Panc1 (cell line): Measurements from ENCODE around the gene KNCN. TPM values are rescaled to one million over a fixed set of nuclear protein-coding genes. Genes with fewer than 3 reads are reported as not detected.

Experiments used
- ATAC-seq: fragments of 200-7000 bp; cut with Tn5 transposase; 2 replicates; pipeline ENCODE4 v1.9.1; 2020; ENCODE audit warnings: mild to moderate bottlenecking, moderate library complexity
- BruUV-seq: library from RNA; stranded (reverse); fragments of 400-500 nt; replicated peaks from 2 replicates; lab custom pipeline; 2021; lab: Mats Ljungman, UMichigan
- CTCF ChIA-PET: fragments of 300-600 bp; sonication (Branson Sonifier 250); formaldehyde crosslinking; loops from one replicate; lab custom pipeline; 2022; ENCODE audit warnings: antibody characterized with exemption; lab: Charles Lee
- POLR2A ChIA-PET: fragments of 300-600 bp; sonication (Branson Sonifier 250); formaldehyde crosslinking; loops from one replicate; lab custom pipeline; 2022; ENCODE audit warnings: antibody characterized with exemption; lab: Charles Lee
- DNase-seq: peaks from one replicate; pipeline ENCODE4 v3.0.0-alpha.2; 2010; ENCODE audit warnings: low read depth, low spot score
- H3K27ac ChIP-seq: 2 replicates; pipeline ENCODE4 v1.5.1; 2011; ENCODE audit warnings: mild to moderate bottlenecking, low read length, inconsistent platforms
- H3K27me3 ChIP-seq: fragments of 200-500 bp; sonication (Bioruptor generic); 2 replicates; pipeline ENCODE4 v1.6.0; 2014; ENCODE audit warnings: low read length, inconsistent platforms; ENCODE audit not compliant: control insufficient read depth, insufficient read depth
- H3K36me3 ChIP-seq: fragments of 200-500 bp; sonication (Bioruptor generic); 2 replicates; pipeline ENCODE4 v1.5.1; 2014; ENCODE audit warnings: inconsistent platforms, mild to moderate bottlenecking, low read length, moderate library complexity; ENCODE audit not compliant: control insufficient read depth, insufficient read depth
- H3K4me1 ChIP-seq: 2 replicates; pipeline ENCODE4 v1.5.1; 2011; ENCODE audit warnings: inconsistent platforms, mild to moderate bottlenecking, low read length, moderate library complexity; ENCODE audit not compliant: control insufficient read depth, insufficient read depth
- H3K4me3 ChIP-seq, 2 experiments: 2 replicates each; pipeline ENCODE4 v1.5.1; 2011 to 2012; ENCODE audit warnings: low read depth in 2 of 2, low read length in 2 of 2, mild to moderate bottlenecking in 2 of 2, inconsistent platforms in 1 of 2, moderate library complexity in 1 of 2
- H3K9me3 ChIP-seq: fragments of 200-500 bp; sonication (Bioruptor generic); 2 replicates; pipeline ENCODE4 v1.5.1; 2014; ENCODE audit warnings: low read depth, mild to moderate bottlenecking, inconsistent platforms, low read length, moderate library complexity; ENCODE audit not compliant: control insufficient read depth, insufficient read depth
- POLR2AphosphoS5 ChIP-seq: IDR thresholded peaks from 2 replicates; pipeline ENCODE4 v1.6.1; 2012; ENCODE audit warnings: mild to moderate bottlenecking, low read depth, low read length, moderate library complexity
- SIN3A ChIP-seq: IDR thresholded peaks from 2 replicates; pipeline ENCODE4 v1.6.1; 2012; ENCODE audit warnings: low read depth, mild to moderate bottlenecking, low read length, moderate library complexity, borderline replicate concordance; ENCODE audit not compliant: insufficient read depth
- TCF7L2 ChIP-seq: IDR thresholded peaks from 2 replicates; pipeline ENCODE4 v1.6.1; 2011; ENCODE audit warnings: mild to moderate bottlenecking, low read depth, low read length, inconsistent platforms
- in situ Hi-C: cut with HindIII; loops from 2 replicates; pipeline ENCODE4 v1.10.0; 2016; ENCODE audit warnings: low sequenced_read_pairs, low pct_unique_long_range_greater_than_20kb
- intact Hi-C: fragments of 100-400 bp; cut with micrococcal nuclease; formaldehyde crosslinking; loops from one replicate; pipeline ENCODE4 v1.10.0; 2022; ENCODE audit not compliant: unreplicated experiment
- total RNA-seq: library from RNA; stranded (reverse); gene quantifications from one replicate; pipeline ENCODE4 v1.2.1, GENCODE V29; 2021; ENCODE audit not compliant: unreplicated experiment
- TF ChIP-seq, protein P1 (sequence below), 2 experiments: IDR thresholded peaks; 2 replicates each; pipeline ENCODE4 v1.6.1; 2011 to 2012; ENCODE audit warnings: low read depth in 2 of 2, control low read depth in 1 of 2, low read length in 1 of 2, mild to moderate bottlenecking in 1 of 2, moderate library complexity in 1 of 2; ENCODE audit not compliant: insufficient read depth in 1 of 2
- TF ChIP-seq, protein P2 (sequence below): fragments of 450-650 bp; IDR thresholded peaks from 2 replicates; pipeline ENCODE4 v1.5.1; 2017; ENCODE audit warnings: mild to moderate bottlenecking

The KNCN gene
- total RNA-seq, 1 experiment from 2014 or later, result not detected

DNA sequence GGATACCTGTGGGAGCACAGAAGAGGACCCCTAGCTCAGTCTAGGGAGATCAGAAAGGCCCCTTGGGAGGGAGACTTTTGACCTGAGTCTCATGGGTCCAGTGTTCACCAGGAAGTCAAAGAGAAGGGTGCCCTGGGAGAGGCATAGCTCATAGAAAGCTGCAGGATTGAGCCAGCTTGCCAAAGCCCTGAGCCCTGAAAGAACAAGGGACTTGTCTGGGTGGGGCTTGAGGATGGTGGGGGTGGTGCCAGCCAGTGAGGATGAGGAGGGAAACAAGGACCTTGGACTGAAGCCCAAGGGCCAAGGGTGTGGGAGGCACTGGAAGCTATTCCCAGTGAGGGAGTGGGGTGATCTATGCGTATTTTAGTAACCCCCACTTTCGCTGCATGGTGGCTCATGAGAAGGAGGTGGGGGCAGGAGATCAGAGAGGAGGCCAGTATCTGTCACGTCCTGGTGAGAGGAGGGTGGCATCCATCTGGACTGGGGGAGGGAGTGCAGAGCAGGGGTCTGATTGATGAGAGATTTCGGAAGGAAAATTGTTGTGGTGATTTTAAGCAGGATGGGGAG, 33.4 kb downstream of the KNCN start:
- no peak overlapping the region for H3K4me3 ChIP-seq
- H3K9me3 ChIP-seq, result no peaks in the 10 kb centered on the region
- in situ Hi-C loops (no loop called here), intact Hi-C loops (no loop called here)
- DNase-seq (no peak), ATAC-seq (no peak)
- H3K4me1 ChIP-seq, result peaks cover 4% of the 10 kb centered on the region
- no peaks in the 10 kb centered on the region for H3K36me3 ChIP-seq
- CTCF ChIA-PET, result no interaction called here
- POLR2A ChIA-PET, result interaction anchor here (0.6 kb wide), 1 partner anchor 20 kb away, joined by 3 read pairs; no protein-coding TSS in a partner anchor
- H3K27ac ChIP-seq, result no peak overlapping the region
- H3K27me3 ChIP-seq, result no peaks in the 10 kb centered on the region
- TF ChIP-seq, protein P1, sequence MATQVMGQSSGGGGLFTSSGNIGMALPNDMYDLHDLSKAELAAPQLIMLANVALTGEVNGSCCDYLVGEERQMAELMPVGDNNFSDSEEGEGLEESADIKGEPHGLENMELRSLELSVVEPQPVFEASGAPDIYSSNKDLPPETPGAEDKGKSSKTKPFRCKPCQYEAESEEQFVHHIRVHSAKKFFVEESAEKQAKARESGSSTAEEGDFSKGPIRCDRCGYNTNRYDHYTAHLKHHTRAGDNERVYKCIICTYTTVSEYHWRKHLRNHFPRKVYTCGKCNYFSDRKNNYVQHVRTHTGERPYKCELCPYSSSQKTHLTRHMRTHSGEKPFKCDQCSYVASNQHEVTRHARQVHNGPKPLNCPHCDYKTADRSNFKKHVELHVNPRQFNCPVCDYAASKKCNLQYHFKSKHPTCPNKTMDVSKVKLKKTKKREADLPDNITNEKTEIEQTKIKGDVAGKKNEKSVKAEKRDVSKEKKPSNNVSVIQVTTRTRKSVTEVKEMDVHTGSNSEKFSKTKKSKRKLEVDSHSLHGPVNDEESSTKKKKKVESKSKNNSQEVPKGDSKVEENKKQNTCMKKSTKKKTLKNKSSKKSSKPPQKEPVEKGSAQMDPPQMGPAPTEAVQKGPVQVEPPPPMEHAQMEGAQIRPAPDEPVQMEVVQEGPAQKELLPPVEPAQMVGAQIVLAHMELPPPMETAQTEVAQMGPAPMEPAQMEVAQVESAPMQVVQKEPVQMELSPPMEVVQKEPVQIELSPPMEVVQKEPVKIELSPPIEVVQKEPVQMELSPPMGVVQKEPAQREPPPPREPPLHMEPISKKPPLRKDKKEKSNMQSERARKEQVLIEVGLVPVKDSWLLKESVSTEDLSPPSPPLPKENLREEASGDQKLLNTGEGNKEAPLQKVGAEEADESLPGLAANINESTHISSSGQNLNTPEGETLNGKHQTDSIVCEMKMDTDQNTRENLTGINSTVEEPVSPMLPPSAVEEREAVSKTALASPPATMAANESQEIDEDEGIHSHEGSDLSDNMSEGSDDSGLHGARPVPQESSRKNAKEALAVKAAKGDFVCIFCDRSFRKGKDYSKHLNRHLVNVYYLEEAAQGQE (IDR thresholded peaks at IDR 0.05; ENCODE audit: insufficient read depth in 1 of 2, low read depth in 2 of 2, low read length in 1 of 2), result no peak
- TF ChIP-seq POLR2AphosphoS5, result no peak
- no peak for TF ChIP-seq SIN3A
- TF ChIP-seq TCF7L2, result no peak
- TF ChIP-seq, protein P2, sequence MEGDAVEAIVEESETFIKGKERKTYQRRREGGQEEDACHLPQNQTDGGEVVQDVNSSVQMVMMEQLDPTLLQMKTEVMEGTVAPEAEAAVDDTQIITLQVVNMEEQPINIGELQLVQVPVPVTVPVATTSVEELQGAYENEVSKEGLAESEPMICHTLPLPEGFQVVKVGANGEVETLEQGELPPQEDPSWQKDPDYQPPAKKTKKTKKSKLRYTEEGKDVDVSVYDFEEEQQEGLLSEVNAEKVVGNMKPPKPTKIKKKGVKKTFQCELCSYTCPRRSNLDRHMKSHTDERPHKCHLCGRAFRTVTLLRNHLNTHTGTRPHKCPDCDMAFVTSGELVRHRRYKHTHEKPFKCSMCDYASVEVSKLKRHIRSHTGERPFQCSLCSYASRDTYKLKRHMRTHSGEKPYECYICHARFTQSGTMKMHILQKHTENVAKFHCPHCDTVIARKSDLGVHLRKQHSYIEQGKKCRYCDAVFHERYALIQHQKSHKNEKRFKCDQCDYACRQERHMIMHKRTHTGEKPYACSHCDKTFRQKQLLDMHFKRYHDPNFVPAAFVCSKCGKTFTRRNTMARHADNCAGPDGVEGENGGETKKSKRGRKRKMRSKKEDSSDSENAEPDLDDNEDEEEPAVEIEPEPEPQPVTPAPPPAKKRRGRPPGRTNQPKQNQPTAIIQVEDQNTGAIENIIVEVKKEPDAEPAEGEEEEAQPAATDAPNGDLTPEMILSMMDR, result no peak
- BruUV-seq, result no TSS peak

DNA sequence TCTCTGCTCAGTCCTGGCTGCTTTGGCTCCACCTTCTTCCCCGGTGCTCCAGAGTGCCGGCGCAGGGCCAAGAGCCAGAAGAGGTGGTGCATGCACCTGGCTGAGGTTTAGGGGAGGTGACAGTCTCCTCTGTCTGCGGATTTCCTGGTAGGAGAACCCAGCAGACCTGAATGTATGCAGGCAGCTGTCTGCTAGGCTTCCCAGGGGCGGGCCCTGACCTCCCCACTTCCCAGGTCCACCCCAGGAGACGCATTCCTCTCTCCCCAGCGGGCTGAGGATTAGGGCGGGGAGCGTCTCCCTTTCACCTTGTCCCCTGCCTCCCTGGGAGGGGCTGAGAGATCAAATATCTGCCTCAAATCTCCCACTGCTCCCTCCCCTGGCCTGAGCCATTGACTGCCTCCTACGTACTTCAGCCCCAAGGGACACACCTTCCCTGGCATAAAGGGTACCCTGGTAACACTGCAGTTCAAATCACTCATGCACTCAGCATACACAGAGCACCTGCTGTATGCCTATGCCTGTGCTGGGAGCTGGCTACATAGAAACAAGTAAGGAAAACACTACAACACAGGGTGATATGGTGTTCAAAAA, 34.3 kb downstream of the KNCN start:
- ChIA-PET CTCF (interaction anchor here (0.8 kb wide), 1 partner anchor 40 kb away, joined by 3 read pairs; no protein-coding TSS in a partner anchor), POLR2A (interaction anchor here (0.6 kb wide), 1 partner anchor 20 kb away, joined by 3 read pairs; no protein-coding TSS in a partner anchor)
- DNase-seq, result no peak
- no peaks in the 10 kb centered on the region for H3K27me3 ChIP-seq
- no peak overlapping the region for H3K27ac ChIP-seq
- H3K4me3 ChIP-seq, result no peak overlapping the region
- TF ChIP-seq POLR2AphosphoS5 (no peak), SIN3A (no peak), TCF7L2 (no peak)
- TF ChIP-seq, protein P2, result no peak
- TF ChIP-seq, protein P1 (IDR thresholded peaks at IDR 0.05; ENCODE audit: insufficient read depth in 1 of 2, low read depth in 2 of 2, low read length in 1 of 2), result no peak
- no TSS peak for BruUV-seq
- no peak for ATAC-seq
- intact Hi-C loops (no loop called here), in situ Hi-C loops (no loop called here)
- no peaks in the 10 kb centered on the region for H3K9me3 ChIP-seq
- H3K4me1 ChIP-seq, result peaks cover 4% of the 10 kb centered on the region; the same call in 1 of the 2 replicates
- no peaks in the 10 kb centered on the region for H3K36me3 ChIP-seq
